ENCODE data around the gene PCA3.
"Not testable (repeated sequence)": the region's sequence is repeated elsewhere in the genome, so short reads cannot be mapped to it uniquely, and the experiment has no call there.

The PCA3 gene

DNA sequence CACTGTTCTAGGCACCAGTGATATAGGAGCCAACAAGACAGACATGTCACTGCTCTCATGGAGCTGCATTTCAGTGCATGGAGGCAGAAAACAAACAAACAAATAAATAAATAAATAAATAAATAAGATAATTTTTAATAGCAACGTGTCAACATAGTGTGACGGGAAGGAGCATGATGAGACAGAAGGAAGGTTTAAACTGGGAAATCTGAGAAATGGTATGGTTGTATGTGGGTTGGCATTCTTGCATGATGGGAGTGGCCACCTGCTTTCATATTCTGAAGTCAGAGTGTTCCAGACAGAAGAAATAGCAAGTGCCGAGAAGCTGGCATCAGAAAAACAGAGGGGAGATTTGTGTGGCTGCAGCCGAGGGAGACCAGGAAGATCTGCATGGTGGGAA lies at the start of gene PCA3:
Gene PCA3, plus strand, starts transcription at position 301 of the 400 bp plus-strand sequence.
- no peak for DNase-seq (ENCODE audit: low spot score)

DNA sequence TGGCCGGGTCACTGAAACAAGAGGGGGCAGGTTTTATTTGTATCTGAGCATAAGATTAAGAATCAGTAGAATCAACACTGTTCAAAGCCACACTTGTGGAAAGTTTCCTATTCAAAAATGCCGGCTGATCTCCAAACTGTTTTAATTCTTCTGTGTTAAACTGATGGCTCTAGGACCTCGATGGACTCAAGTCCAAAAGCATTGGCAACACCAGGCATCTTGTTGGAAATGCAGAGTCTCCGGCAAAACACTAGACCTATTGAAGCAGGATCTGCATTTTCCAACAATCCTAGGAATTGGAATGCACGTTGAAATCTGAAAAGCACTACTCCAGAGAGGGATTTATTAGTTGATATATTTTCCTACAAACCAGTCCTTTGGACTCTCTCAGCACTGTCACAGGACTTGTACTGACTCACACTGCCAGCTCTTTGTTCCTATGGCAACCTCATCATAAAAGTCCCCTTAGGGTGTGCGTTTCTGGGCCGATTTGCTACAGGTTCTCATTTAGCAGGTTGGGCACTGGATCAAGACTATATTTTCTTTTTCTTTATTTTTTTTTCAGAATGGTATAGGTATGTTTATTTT lies 48.1 kb upstream of the PCA3 start:
- DNase-seq (ENCODE audit: low spot score) = peak; percentile 25

DNA sequence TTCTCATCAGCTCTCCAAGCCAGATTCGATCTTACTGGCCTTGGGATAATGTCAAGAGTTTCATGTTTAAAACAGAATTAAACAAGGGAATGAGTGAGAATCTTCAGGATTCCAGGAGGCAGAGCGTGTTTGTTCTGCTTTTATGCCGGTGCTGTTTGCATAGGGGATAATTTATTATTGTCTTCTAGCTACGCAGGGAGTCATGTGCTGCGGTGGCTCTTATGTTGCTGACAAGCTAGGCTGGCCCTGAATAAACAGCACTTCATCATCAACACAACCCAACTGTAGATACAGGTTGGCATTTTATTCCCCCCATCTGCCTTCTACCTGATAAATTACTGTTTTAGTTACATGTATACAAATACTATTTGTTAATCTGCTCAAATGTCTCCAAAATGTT lies 47.1 kb upstream of the PCA3 start:
- DNase-seq (ENCODE audit: low spot score) = no peak

DNA sequence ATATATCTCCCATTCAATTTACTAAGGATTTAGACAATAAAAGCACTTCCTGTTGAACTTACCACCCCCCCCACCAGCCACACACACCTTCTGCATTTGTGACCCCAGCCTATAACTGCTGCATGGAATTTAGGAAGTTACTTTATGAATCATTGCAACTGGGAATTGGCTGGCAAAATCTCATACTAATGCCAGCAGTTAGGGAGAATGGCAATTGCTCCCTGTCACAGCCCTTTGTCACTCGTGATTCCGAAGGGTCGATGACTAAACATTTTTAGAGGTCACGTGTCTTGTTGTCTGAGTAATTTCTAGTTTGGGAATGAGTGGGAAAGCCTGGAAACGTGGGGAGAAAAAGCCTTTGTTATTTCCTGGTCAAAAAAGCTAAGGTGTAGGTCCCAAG lies 46.6 kb upstream of the PCA3 start:
- peak; percentile 63 for DNase-seq (ENCODE audit: low spot score)

DNA sequence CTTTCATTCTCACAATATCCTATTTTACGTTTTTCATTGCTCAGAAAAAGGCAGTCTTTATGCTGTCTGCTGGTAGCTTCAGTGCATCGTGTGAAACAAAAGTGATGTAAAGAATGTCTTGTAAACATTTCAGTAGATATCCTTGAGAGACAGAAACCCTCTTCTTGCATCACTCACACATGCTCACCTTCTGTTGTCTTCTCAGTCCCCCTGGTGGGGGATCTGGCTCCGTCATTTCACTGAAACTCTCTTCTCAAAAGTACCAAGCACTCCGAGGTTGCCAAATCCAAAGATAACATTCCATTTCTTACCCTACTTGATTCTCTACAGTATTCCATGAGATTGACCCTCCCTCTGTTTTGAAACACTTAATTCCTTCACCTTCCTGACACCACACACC lies 46.1 kb upstream of the PCA3 start:
- no peak for DNase-seq (ENCODE audit: low spot score)

DNA sequence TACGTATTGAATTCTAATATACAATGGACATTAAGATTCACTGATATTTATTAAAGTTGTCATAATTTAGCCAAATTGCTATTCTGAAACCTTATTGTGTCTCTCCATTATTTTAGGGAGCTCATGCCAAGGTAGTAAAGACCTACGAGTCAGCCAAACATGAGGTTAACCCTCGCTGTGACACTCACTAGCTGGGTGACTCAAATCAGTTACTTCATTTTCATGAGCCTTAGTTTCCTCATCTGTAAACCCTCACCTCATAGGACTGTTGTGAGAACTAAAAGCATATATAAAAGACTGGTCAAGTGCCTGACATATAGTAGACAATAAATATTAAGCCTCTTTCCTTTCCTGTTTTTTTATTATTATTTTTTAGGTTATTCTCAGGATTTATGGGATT lies 44.0 kb upstream of the PCA3 start:
- DNase-seq (ENCODE audit: low spot score) = no peak

DNA sequence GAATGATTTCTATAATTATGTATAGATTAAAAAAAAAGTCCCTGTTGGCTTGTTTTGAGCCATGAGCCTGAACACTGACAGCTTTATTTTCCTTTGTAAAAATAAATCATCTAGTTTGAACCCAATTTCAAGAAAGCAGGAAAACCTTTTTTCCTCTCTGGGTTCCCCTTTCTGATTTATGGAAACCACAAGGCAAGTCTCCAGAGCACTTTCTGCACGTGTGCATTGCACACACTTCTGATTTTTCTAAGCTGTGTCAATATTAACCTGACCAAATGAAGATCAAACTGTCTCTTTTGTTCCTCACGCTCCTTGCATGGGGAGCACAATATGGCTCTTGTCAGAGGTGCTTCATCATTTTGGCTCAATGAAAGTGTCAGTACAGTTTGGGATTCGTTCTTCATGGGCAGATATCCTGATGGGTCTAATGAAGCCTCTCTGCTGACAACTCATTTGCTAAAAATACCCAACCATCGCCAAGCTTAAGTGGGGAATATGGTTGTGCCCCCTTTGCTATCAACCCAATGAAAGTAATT lies 39.2 kb upstream of the PCA3 start:
- no peak for DNase-seq (ENCODE audit: low spot score)

DNA sequence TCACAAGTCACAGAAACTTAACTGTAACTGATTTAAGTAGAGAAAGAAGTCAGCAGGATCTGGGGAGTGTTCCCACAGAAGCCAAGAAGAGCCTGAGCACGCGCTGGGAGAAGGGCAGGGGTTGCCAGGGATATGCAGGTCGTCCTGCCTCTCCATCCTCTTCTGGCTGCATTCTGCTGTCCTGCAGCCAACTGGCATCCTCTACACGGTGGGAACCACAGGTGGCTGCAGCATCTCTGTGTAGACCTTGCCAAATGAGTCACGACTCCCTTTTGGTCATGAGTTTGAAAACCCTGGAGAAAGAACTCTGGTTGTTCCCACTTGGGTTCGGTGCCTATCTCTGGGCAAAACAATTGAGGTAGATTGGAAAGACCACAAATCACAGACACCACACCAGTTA lies 38.4 kb upstream of the PCA3 start:
- no peak for DNase-seq (ENCODE audit: low spot score)

DNA sequence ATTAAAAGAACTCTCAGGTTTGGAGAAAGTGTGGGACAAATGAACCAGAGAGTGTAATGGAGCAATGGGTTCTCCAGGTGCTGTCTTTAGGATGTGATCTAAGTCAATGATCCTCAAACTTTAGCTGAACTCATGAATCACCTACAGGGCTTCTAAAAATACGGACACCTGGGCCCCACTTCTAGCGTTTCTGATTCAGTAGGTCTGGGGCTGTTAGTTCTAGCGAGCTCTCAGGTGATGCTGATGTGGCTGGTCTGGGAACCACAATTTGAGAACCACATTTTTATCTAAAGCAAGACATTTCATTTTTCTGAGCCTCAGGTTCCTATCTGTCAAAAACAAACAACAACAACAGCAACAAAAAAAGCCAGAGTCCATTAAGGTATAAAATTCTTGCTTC lies 35.1 kb upstream of the PCA3 start:
- no peak for DNase-seq (ENCODE audit: low spot score)

DNA sequence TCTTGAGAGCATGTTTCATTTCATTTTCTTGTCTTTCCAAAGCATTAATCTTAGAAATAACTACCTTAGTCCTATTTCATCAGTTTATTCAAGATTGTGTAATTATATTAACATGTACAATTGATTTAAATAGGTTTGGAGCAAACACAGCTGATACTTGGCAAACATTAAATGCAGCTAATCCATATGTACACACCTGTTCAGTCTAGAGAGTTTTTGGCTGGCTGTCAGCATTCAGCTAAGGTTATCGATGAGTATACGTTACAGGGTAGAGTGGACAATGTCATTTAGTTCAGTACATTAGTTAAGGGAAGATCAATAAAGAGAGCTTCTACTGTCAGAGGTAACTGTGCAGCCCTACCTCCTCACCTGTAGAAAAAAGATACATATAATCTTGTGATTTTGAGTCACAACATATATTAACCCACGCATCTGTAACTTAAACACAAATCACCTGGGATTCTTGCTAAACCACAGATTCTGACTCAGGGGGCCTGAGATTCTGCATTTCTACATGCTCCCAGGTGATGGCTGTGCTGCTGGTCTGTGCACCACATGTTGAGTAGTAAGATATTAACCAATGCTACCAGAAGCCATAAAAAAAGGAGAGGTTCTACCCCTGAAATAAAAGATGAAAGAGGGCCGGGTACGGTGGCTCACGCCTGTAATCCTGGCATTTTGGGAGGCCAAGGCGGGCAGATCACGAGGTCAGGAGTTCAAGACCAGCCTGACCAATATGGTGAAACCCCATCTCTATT lies 34.1 kb upstream of the PCA3 start:
- no peak for DNase-seq (ENCODE audit: low spot score)

DNA sequence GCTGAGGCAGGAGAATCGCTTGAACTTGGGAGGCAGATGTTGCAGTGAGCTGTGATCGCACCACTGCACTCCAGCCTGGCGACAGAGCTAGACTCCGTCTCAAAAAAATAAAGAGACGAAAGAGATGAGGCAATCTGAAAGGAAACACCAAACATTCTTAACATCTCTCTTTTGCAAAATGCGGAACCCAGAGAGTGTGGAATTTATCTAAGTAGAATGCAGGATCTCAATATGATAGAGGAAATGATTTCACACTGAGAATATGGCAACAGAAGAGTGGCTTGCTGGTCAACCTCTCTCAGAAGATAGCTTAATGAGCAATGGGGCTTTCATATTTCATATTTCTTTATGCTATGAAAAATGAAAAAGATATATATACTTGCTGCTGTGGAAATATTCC lies 33.4 kb upstream of the PCA3 start:
- no peak for DNase-seq (ENCODE audit: low spot score)

DNA sequence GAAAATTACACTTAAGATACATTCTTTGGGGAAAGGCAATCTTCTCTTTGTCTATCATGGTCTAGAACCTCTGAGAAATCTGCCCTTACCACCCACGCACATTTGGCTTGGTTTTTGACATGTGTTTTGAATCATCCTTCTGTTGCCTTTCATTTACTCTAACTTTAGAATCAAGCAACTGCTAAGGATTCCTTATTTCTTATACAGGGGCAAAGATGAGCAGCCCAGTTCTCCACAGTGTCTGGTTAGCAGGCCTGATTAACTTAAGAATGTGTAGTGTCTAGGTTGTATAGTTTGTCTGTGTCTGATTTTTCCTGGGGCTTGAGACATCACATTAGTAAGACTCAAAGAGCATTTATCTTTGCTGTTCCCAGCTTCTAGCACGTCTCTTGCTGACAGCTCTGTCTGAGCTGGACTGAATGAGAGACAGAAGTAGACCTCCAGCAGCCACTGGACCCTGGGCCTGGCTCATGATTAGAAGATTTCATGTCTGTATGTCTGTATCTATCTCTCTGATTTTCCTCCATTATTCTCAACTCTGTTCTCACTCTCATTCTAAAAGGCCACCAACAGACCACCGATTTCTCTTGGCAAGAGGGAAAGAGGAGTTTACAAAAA lies 31.8 kb upstream of the PCA3 start:
- DNase-seq (ENCODE audit: low spot score) = no peak

DNA sequence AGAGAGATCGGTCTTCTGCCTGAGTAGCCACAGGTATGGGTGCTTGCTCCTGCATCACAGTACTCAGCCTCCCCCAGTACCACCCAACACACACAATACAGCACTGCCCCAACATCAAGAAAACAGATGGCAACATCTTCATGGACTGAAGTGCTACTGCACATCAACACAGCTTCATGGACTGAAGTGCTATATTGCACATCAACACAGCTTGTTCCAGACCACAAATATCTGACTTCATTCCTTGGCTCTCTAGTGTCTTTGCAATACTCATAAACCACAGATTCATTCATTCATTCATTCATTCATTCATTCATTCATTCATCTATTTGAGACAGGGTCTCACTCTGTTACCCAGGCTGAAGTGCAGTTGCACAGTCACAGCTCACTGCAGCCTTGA lies 31.1 kb upstream of the PCA3 start:
- no peak for DNase-seq (ENCODE audit: low spot score)

DNA sequence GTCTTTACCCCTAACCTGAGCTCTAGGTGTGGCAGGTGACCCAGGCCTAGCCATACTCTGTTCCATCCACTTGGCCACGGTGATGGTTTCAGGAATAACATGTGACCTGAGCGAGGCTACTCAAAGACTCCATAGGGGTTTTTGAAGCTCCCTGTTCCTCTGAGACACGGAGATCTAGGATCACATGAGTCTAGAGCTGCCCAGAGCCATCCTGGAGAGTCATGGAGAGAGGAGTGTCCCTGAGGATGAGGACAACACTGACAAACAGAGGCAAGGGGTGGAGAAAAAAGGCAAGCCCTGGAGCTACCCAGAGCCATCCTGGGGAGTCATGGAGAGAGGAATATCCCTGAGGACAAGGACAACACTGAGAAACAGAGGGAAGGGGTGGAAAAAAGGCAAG lies 29.5 kb upstream of the PCA3 start:
- DNase-seq (ENCODE audit: low spot score) = no peak

DNA sequence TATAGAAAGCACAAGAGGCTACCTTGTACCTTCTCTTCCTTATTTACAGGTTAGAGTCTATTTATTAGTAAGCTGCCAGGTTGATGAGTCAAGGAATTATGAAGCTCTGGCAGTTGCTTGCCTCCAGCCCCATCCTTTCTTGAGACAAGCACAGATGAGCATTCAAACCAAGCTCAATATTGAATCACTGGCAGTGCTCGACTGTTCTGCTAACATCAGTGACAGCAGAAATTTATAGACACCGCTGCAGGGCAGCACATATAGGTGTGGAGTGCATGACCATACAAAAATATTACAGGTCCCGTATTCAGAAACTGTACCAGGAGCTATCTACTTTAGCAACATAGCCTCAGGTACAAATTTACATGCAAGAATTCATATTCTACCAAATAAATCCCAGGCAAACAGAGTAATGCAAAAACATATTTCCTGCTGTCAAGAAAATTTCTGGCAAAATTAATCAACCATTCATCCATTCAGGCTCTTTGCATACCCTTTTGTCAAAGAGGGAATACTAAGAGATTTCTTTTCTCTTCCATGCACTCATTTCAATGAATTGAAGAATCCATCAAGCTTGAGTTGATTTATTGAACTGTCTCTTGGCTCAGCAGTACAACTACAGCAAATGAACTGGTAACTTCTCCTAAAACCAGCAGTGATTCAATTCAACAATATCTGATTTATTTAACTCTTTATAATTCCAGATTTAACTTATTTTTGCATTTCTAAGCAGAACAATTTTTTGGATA lies 26.9 kb upstream of the PCA3 start:
- DNase-seq (ENCODE audit: low spot score) = no peak

DNA sequence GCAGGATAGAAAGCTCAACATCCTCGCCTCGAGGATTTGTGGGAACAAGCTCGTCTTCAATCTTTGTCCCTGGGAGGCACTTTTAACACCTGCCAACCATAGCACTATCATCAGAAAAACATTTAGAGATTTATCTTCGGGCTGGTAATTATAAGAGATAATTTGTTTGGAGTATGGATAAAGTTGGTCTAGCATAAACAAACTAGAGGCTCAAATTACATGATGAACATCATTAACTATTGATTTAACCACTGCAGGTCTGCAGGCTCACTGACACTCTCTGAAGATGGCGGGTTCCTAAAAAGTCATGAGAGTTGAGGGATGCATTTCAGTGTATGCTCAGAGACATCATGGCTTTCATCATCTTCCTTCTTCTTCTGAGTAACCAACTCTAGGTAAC lies 25.8 kb upstream of the PCA3 start:
- no peak for DNase-seq (ENCODE audit: low spot score)

DNA sequence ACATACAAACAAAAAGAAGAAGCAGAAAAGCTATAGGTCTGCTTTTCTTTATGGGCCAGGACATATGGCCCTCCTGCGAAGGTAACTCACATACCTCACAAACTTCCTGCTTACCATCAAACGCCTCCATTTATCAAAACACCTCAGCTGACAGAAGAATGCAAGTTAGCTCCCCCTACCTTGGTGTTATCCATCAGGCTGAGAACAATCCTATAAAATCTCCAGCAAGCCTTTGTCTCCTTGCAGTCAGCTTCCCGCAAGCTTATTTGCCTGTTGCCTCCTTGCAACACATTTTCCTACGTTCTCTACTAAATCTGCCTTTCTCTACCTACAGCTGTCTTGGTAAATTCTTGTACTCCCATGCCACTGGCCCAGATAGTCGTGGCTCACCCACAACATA lies 22.7 kb upstream of the PCA3 start:
- DNase-seq (ENCODE audit: low spot score) = no peak

DNA sequence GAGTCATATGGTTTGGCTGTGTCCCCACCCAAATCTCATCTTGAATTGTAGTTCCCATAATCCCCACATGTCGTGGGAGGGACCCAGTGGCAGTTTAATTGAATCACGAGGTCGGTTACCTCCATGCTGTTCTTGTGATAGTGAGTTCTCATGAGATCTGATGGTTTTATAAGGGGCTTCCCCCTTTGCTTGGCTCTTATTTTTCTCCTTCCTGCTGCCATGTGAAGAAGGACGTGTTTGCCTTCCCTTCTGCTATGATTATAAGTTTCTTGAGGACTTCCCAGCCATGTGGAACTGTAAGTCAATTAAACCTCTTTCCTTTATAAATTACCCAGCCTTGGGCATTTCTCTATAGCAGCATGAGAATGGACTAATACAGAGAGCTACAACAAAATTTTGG lies 21.3 kb upstream of the PCA3 start:
- not testable (repeated sequence) for DNase-seq (ENCODE audit: low spot score)

DNA sequence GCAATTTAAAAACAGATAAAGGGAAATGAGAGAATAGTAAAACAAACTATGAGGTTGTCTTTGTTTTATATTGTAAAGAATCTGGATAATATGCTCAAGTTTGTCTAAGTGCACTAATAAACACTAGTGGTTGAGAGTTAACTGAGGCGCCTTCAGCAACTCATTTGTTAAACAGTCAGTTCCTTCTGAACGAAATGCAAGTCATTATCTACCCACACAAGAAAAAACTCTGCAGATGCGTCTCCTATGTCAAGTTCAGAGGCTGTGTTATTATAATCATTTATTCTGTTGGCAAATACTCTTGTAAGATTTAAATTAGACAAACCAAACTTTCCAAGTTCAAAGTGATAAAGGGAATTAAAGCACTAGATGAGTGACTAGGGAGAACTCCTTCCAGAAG lies 20.3 kb upstream of the PCA3 start:
- no peak for DNase-seq (ENCODE audit: low spot score)

DNA sequence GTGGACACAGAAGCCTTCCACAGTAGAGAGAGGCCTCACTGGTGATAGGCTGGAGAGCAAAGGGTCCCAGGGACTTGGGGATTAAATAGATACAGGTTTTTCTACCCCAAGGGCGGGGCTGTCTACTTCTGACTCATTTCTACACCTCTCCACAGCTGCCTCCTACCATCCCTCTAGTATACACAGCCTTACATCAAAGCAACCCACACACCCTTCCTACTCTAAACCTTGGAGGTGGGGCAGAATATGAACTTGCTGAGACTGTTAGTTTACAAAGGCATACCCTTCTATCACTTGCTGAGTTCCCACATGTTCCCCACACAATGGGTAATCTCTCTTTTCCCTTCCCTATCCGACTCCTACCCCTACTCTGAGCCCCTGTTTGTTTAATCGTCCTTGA lies 19.9 kb upstream of the PCA3 start:
- DNase-seq (ENCODE audit: low spot score) = no peak

DNA sequence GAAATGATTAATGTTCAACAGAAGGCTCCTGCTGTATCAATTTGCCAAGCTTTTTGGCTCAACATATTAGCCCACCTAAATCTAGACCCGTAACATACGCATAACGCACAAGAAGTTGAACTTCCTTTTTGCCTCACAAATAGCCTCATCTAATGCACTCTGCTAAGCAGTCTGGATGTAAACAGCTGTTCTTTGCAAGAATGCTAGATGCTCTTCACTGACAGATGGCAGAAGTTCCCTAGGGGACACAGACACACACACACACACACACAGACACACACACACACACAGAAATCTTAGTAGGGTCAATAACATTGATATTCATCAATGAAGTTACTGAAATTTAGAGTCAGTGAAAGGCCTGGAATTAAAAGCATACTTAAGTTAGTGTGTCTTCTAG lies 13.2 kb upstream of the PCA3 start:
- DNase-seq (ENCODE audit: low spot score) = no peak

DNA sequence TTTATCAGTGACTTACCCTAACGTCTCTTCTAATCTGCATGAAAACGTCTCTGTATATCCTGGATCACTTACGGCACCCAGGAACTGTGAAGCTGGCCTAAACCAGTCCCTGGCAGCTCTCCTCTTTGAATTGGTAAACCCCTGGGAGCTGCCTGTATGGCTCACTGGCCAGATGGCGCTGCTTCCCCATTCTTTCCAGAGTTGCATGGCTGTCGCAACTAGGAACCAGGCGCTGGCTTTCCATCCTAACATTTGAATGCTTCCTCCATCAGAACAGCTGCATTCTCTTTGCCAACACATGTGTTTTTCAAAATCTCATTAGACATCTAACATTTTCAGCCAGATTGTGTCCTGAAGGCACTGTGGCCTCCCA lies 8.0 kb upstream of the PCA3 start:
- peak; percentile 75 for DNase-seq (ENCODE audit: low spot score)

All from AG08395 (cell line).